Measurements from ENCODE around the gene PISD.

The PISD gene

DNA sequence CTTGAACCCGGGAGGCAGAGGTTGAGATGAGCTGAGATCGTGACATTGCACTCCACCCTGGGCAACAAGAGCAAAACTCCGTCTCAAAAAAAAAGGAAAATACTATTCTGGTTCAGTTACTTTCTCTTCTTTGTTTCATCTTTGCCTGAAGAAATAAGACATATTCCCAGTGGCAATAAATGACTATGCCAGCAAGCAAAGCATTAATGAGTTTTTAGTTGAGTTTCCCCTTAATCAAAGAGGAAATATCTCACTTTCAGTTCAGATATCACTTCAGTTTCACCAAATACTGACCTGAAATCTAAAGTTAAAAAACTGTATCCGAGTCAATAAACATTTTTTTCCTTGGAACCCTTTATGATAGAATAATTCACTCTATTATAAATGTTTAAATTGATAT is 10.4 kb downstream of the PISD start:
- Histone ChIP-seq H3K36me3 (ENCODE audit: low read length) (no peaks in the 10 kb centered on the region), H3F3A (ENCODE audit: insufficient read depth) (no peaks in the 10 kb centered on the region), H3K9ac (ENCODE audit: low read length) (no peak overlapping the region), H3K27ac (ENCODE audit: low read depth, low read length) (no peak overlapping the region), H3K4me3 (ENCODE audit: insufficient read depth, low read length, poor library complexity, severe bottlenecking) (no peak overlapping the region), H3K27me3 (ENCODE audit: low read length) (no peaks in the 10 kb centered on the region), H3K9me3 (ENCODE audit: insufficient read depth, low read length) (no peaks in the 10 kb centered on the region), H4K20me1 (ENCODE audit: low read depth, low read length) (no peaks in the 10 kb centered on the region), H2AFZ (ENCODE audit: low read depth, low read length, severe bottlenecking) (no peak overlapping the region), H3K79me2 (ENCODE audit: insufficient read depth, low read length) (peaks cover 62% of the 10 kb centered on the region), H3K4me2 (ENCODE audit: low read depth, low read length, poor library complexity, severe bottlenecking) (no peak overlapping the region), H3K9me2 (replicated peaks; ENCODE audit: insufficient read depth, low read length) (no peaks in the 10 kb centered on the region)
- TF ChIP-seq, protein P1, sequence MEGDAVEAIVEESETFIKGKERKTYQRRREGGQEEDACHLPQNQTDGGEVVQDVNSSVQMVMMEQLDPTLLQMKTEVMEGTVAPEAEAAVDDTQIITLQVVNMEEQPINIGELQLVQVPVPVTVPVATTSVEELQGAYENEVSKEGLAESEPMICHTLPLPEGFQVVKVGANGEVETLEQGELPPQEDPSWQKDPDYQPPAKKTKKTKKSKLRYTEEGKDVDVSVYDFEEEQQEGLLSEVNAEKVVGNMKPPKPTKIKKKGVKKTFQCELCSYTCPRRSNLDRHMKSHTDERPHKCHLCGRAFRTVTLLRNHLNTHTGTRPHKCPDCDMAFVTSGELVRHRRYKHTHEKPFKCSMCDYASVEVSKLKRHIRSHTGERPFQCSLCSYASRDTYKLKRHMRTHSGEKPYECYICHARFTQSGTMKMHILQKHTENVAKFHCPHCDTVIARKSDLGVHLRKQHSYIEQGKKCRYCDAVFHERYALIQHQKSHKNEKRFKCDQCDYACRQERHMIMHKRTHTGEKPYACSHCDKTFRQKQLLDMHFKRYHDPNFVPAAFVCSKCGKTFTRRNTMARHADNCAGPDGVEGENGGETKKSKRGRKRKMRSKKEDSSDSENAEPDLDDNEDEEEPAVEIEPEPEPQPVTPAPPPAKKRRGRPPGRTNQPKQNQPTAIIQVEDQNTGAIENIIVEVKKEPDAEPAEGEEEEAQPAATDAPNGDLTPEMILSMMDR (IDR thresholded peaks at IDR 0.05; ENCODE audit: insufficient read depth, low read length, poor library complexity, severe bottlenecking) = no peak
- no peak for TF ChIP-seq EZH2phosphoT487 (conservative IDR thresholded peaks at IDR 0.05; ENCODE audit: low read length)

- H4K20me1 ChIP-seq (ENCODE audit: low read depth, low read length) = no peaks in the 10 kb centered on the region
- H3K9ac ChIP-seq (ENCODE audit: low read length) = no peak overlapping the region
- no peaks in the 10 kb centered on the region for H3K9me2 ChIP-seq (replicated peaks; ENCODE audit: insufficient read depth, low read length)
- no peaks in the 10 kb centered on the region for H3K9me3 ChIP-seq (ENCODE audit: insufficient read depth, low read length)
- no peak overlapping the region for H3K27ac ChIP-seq (ENCODE audit: low read depth, low read length)
- H3K4me3 ChIP-seq (ENCODE audit: insufficient read depth, low read length, poor library complexity, severe bottlenecking) = no peak overlapping the region
- H3F3A ChIP-seq (ENCODE audit: insufficient read depth) = no peaks in the 10 kb centered on the region
- H3K36me3 ChIP-seq (ENCODE audit: low read length) = no peaks in the 10 kb centered on the region
- no peaks in the 10 kb centered on the region for H3K27me3 ChIP-seq (ENCODE audit: low read length)
- no peak overlapping the region for H2AFZ ChIP-seq (ENCODE audit: low read depth, low read length, severe bottlenecking)
- no peak for TF ChIP-seq EZH2phosphoT487 (conservative IDR thresholded peaks at IDR 0.05; ENCODE audit: low read length)
- TF ChIP-seq, protein P1 (IDR thresholded peaks at IDR 0.05; ENCODE audit: insufficient read depth, low read length, poor library complexity, severe bottlenecking) = no peak
- H3K4me2 ChIP-seq (ENCODE audit: low read depth, low read length, poor library complexity, severe bottlenecking) = no peak overlapping the region
- H3K79me2 ChIP-seq (ENCODE audit: insufficient read depth, low read length) = peaks cover 52% of the 10 kb centered on the region
These were observed 11.6 kb downstream of the PISD start for GRCh38 chr22:31650391-31650790.

DNA sequence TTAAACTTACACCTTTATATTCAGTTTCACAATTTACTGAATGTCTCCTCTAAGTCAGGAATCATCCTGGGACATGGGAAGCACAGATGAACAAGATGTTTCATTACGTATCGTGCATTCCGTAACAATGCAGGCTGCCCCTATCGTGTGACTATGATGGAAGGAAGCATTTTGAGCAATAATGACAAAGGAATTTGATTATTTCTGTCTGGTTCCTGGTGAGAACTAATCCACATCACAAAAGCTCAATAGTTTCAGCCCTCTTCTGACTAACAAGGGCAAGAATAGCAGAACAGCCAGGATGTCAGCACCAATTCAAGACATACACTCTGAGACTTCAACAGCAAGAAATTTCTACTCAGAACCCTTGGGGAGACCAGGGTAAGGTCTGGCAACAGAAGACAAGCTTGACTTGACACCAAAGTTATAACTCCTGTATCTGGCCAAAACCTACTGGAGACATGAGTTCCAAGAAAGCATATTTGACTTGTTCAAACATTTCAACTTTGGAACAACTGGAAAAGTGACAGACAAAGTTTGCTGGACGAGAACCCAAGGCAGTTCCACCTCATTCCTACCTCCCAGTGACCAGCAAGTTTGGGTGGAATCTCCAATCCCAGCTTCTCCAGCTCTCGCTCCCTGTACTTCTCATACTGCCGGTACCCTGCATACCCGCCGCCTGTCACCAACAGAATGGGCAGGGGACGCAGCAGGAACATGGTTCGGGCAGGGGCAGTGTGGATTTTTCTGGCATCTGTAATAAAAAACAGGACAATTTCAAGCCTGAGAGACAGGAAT is 14.3 kb downstream of the PISD start:
- H3K9me2 ChIP-seq (replicated peaks; ENCODE audit: insufficient read depth, low read length) = no peaks in the 10 kb centered on the region
- H2AFZ ChIP-seq (ENCODE audit: low read depth, low read length, severe bottlenecking) = no peak overlapping the region
- H3K4me3 ChIP-seq (ENCODE audit: insufficient read depth, low read length, poor library complexity, severe bottlenecking) = no peak overlapping the region
- no peak overlapping the region for H3K9ac ChIP-seq (ENCODE audit: low read length)
- peaks cover 25% of the 10 kb centered on the region for H3K79me2 ChIP-seq (ENCODE audit: insufficient read depth, low read length)
- H4K20me1 ChIP-seq (ENCODE audit: low read depth, low read length) = no peaks in the 10 kb centered on the region
- H3K36me3 ChIP-seq (ENCODE audit: low read length) = no peaks in the 10 kb centered on the region
- no peaks in the 10 kb centered on the region for H3K9me3 ChIP-seq (ENCODE audit: insufficient read depth, low read length)
- no peaks in the 10 kb centered on the region for H3K27me3 ChIP-seq (ENCODE audit: low read length)
- H3K4me2 ChIP-seq (ENCODE audit: low read depth, low read length, poor library complexity, severe bottlenecking) = no peak overlapping the region
- no peak overlapping the region for H3K27ac ChIP-seq (ENCODE audit: low read depth, low read length)
- H3F3A ChIP-seq (ENCODE audit: insufficient read depth) = no peaks in the 10 kb centered on the region
- no peak for TF ChIP-seq EZH2phosphoT487 (conservative IDR thresholded peaks at IDR 0.05; ENCODE audit: low read length)
- TF ChIP-seq, protein P1 (IDR thresholded peaks at IDR 0.05; ENCODE audit: insufficient read depth, low read length, poor library complexity, severe bottlenecking) = no peak
